ENCODE measurements around the gene NUMBL.

DNA sequence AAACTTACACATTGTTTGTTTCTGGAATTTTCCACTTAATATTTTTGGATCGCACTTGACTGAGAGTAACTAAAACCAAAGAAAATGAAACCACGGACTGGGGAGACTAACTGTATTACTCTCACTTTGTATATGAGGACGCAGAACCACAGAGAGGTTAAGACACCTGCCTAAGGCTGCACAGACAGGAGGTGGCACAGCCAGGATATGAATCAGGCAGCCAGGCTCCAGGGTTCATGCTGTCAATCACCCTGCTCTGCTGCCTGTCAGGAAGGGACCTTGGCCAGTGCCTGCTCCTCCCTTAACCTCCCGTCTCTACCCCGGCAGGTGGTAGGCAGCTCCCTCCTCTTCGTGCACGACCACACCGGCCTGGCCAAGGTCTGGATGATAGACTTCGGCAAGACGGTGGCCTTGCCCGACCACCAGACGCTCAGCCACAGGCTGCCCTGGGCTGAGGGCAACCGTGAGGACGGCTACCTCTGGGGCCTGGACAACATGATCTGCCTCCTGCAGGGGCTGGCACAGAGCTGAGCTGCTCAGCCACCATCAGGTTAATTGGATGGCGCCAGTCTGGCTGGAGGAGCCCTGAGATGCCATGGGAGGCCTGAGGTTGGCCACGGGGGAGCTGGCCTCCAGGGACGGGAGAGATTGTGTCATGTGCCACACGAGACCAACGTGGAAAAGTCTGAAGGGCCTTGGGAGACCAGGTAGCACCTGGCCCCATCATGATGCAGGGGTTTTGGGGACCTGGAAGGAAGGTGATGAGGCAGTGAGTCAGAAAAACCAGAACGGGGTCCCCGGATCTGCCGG lies 48.8 kb upstream of the NUMBL start:
- TF ChIP-seq, protein P1, sequence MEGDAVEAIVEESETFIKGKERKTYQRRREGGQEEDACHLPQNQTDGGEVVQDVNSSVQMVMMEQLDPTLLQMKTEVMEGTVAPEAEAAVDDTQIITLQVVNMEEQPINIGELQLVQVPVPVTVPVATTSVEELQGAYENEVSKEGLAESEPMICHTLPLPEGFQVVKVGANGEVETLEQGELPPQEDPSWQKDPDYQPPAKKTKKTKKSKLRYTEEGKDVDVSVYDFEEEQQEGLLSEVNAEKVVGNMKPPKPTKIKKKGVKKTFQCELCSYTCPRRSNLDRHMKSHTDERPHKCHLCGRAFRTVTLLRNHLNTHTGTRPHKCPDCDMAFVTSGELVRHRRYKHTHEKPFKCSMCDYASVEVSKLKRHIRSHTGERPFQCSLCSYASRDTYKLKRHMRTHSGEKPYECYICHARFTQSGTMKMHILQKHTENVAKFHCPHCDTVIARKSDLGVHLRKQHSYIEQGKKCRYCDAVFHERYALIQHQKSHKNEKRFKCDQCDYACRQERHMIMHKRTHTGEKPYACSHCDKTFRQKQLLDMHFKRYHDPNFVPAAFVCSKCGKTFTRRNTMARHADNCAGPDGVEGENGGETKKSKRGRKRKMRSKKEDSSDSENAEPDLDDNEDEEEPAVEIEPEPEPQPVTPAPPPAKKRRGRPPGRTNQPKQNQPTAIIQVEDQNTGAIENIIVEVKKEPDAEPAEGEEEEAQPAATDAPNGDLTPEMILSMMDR (conservative IDR thresholded peaks at IDR 0.05; ENCODE audit: low read depth, low read length) = no peak
- TF ChIP-seq SMC3 (IDR thresholded peaks at IDR 0.05; ENCODE audit: low read depth, low read length) (no peak), POLR2A (IDR thresholded peaks at IDR 0.05; ENCODE audit: low read depth, low read length) (no peak)
- TF ChIP-seq, protein P2, sequence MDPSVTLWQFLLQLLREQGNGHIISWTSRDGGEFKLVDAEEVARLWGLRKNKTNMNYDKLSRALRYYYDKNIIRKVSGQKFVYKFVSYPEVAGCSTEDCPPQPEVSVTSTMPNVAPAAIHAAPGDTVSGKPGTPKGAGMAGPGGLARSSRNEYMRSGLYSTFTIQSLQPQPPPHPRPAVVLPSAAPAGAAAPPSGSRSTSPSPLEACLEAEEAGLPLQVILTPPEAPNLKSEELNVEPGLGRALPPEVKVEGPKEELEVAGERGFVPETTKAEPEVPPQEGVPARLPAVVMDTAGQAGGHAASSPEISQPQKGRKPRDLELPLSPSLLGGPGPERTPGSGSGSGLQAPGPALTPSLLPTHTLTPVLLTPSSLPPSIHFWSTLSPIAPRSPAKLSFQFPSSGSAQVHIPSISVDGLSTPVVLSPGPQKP (IDR thresholded peaks at IDR 0.05; ENCODE audit: borderline replicate concordance, low read depth, low read length) = no peak
